ENCODE results near the gene GP1BB. TPM values are rescaled to one million over a fixed set of nuclear protein-coding genes. Genes with fewer than 3 reads are reported as not detected.

The GP1BB gene
- total and polyA plus RNA-seq, 2 experiments from 2014 or later, result 4.9 to 10.2 TPM

DNA sequence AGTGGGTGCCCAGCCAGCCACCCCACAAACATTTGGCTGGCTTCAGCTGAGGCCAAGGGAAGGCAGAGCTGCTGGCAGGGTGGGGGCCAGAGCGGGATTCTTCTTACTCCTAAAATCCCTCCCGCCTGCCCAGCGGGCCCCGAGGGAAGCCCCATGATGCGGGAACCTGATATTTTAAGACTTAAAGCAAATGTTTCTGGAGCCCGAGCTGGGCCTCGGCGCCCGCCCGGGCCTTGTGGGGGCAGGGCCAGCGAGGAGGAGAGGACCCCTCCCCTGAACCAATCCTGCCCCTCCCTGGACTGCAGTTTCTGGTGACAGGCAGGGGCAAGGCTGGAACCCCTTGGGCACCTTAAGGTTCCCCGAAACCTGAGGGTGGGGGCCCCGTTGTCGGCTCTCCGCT is 17.2 kb downstream of the GP1BB start:
- in situ Hi-C loops (cut with MboI), result no loop called here
- Histone ChIP-seq H3F3A (ENCODE audit: insufficient read depth) (no peaks in the 10 kb centered on the region), H2AFZ (no peak overlapping the region), H3K27me3 (replicated peaks; ENCODE audit: insufficient read depth) (no peaks in the 10 kb centered on the region), H3K9me3 (ENCODE audit: low read depth) (no peaks in the 10 kb centered on the region), H3K4me3 (no peak overlapping the region), H3K27ac (no peak overlapping the region), H4K20me1 (ENCODE audit: insufficient read depth) (no peaks in the 10 kb centered on the region), H3K4me2 (ENCODE audit: unreplicated experiment) (no peak overlapping the region), H3K9me2 (ENCODE audit: insufficient read depth) (no peaks in the 10 kb centered on the region), H3K4me1 (ENCODE audit: insufficient read depth) (no peaks in the 10 kb centered on the region), H3K79me2 (ENCODE audit: insufficient read depth) (no peaks in the 10 kb centered on the region), H3K36me3 (ENCODE audit: low read depth) (no peaks in the 10 kb centered on the region), H3K9ac (no peak overlapping the region)
- no peak for TF ChIP-seq EZH2phosphoT487 (IDR thresholded peaks at IDR 0.05; ENCODE audit: insufficient read depth, low read depth)
- no peak for TF ChIP-seq EZH2 (IDR thresholded peaks at IDR 0.05; ENCODE audit: insufficient read depth, poor library complexity, severe bottlenecking)
- 82 to 90% methylated on average over 11 to 15 of the region's 15 CpGs for WGBS, 2 experiments (ENCODE audit: low coverage in 1 of 2, low lambda C conversion rate in 2 of 2, missing lambda C conversion rate in 2 of 2)
- DNase-seq, result no peak

DNA sequence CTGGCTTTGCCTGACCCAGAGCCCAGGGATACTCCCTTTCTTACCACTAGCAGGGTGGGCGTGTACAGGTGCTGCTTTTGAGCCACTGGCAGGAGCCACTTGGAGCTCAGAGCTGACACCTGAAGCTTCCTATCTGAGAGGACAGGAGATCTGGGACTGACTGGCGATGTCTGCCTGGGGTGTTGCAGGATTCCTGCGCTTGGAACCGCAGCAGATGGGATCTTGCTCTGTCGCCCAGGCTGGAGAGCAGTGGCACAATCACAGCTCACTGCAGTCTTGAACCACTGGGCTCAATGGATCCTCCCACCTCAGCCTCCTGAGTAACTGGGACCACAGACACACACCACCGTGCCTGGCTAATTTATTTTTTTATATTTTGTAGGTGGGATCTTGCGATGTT is 17.7 kb downstream of the GP1BB start:
- no peaks in the 10 kb centered on the region for H3K9me3 ChIP-seq (ENCODE audit: low read depth)
- no peak for DNase-seq
- H3K79me2 ChIP-seq (ENCODE audit: insufficient read depth), result no peaks in the 10 kb centered on the region
- H3K27ac ChIP-seq, result no peak overlapping the region
- H2AFZ ChIP-seq, result no peak overlapping the region
- no peak overlapping the region for H3K4me3 ChIP-seq
- TF ChIP-seq EZH2 (IDR thresholded peaks at IDR 0.05; ENCODE audit: insufficient read depth, poor library complexity, severe bottlenecking) (no peak), EZH2phosphoT487 (IDR thresholded peaks at IDR 0.05; ENCODE audit: insufficient read depth, low read depth) (no peak)
- no peak overlapping the region for H3K9ac ChIP-seq
- no peaks in the 10 kb centered on the region for H3K4me1 ChIP-seq (ENCODE audit: insufficient read depth)
- WGBS, 2 experiments (ENCODE audit: low coverage in 1 of 2, low lambda C conversion rate in 2 of 2, missing lambda C conversion rate in 2 of 2), result 89 to 90% methylated on average over 7 of the region's 7 CpGs
- H3F3A ChIP-seq (ENCODE audit: insufficient read depth), result no peaks in the 10 kb centered on the region
- H3K36me3 ChIP-seq (ENCODE audit: low read depth), result no peaks in the 10 kb centered on the region
- no peaks in the 10 kb centered on the region for H3K9me2 ChIP-seq (ENCODE audit: insufficient read depth)
- in situ Hi-C loops (cut with MboI), result no loop called here
- no peaks in the 10 kb centered on the region for H4K20me1 ChIP-seq (ENCODE audit: insufficient read depth)
- no peaks in the 10 kb centered on the region for H3K27me3 ChIP-seq (replicated peaks; ENCODE audit: insufficient read depth)
- no peak overlapping the region for H3K4me2 ChIP-seq (ENCODE audit: unreplicated experiment)

- in situ Hi-C loops (cut with MboI), result no loop called here
- 87% methylated on average over 21 of the region's 21 CpGs for WGBS, 2 experiments (ENCODE audit: low coverage in 1 of 2, low lambda C conversion rate in 2 of 2, missing lambda C conversion rate in 2 of 2)
These were observed 19.1 kb downstream of the GP1BB start for GRCh38 chr22:19742160-19743066.

DNA sequence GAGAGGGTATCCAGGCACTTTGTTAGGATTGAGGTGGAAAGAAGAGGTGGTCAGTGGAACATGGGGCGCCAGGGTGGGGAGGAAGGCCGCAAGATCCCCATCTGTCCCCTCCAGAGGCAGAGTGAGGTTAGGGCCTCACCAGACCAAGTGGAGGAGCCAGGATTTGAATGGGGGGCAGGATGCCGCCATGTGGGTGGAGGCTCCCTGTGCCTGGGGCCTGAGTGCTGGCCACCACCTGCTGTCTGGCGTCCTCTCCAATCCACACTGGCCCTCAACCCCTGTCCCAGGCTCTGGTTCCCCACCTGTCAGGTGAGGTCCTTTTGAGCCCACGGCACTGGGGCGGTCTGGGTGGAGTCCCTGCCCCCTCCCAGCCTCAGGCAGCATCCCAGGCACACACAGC is 19.7 kb downstream of the GP1BB start:
- H3K27me3 ChIP-seq (replicated peaks; ENCODE audit: insufficient read depth), result no peaks in the 10 kb centered on the region
- H4K20me1 ChIP-seq (ENCODE audit: insufficient read depth), result no peaks in the 10 kb centered on the region
- H3F3A ChIP-seq (ENCODE audit: insufficient read depth), result no peaks in the 10 kb centered on the region
- no peak overlapping the region for H2AFZ ChIP-seq
- DNase-seq, result no peak
- TF ChIP-seq EZH2phosphoT487 (IDR thresholded peaks at IDR 0.05; ENCODE audit: insufficient read depth, low read depth) (no peak), EZH2 (IDR thresholded peaks at IDR 0.05; ENCODE audit: insufficient read depth, poor library complexity, severe bottlenecking) (no peak)
- no peaks in the 10 kb centered on the region for H3K9me2 ChIP-seq (ENCODE audit: insufficient read depth)
- no peak overlapping the region for H3K9ac ChIP-seq
- H3K4me1 ChIP-seq (ENCODE audit: insufficient read depth), result no peaks in the 10 kb centered on the region
- in situ Hi-C loops (cut with MboI), result no loop called here
- no peak overlapping the region for H3K4me2 ChIP-seq (ENCODE audit: unreplicated experiment)
- no peak overlapping the region for H3K27ac ChIP-seq
- no peak overlapping the region for H3K4me3 ChIP-seq
- no peaks in the 10 kb centered on the region for H3K79me2 ChIP-seq (ENCODE audit: insufficient read depth)
- WGBS, 2 experiments (ENCODE audit: low coverage in 1 of 2, low lambda C conversion rate in 2 of 2, missing lambda C conversion rate in 2 of 2), result 87 to 88% methylated on average over 4 to 6 of the region's 6 CpGs
- H3K36me3 ChIP-seq (ENCODE audit: low read depth), result no peaks in the 10 kb centered on the region
- H3K9me3 ChIP-seq (ENCODE audit: low read depth), result no peaks in the 10 kb centered on the region

More at GRCh38 chr22:19742160-19743066, 19.1 kb downstream of the GP1BB start:
- H3K9me2 ChIP-seq (ENCODE audit: insufficient read depth), result no peaks in the 10 kb centered on the region
- DNase-seq, result no peak
- H3K27me3 ChIP-seq (replicated peaks; ENCODE audit: insufficient read depth), result no peaks in the 10 kb centered on the region
- no peaks in the 10 kb centered on the region for H3K36me3 ChIP-seq (ENCODE audit: low read depth)
- no peak overlapping the region for H3K9ac ChIP-seq
- no peaks in the 10 kb centered on the region for H3K79me2 ChIP-seq (ENCODE audit: insufficient read depth)
- no peaks in the 10 kb centered on the region for H3K9me3 ChIP-seq (ENCODE audit: low read depth)
- no peaks in the 10 kb centered on the region for H4K20me1 ChIP-seq (ENCODE audit: insufficient read depth)
- H3K27ac ChIP-seq, result no peak overlapping the region
- no peak overlapping the region for H3K4me3 ChIP-seq
- no peak overlapping the region for H3K4me2 ChIP-seq (ENCODE audit: unreplicated experiment)
- H2AFZ ChIP-seq, result no peak overlapping the region
- H3K4me1 ChIP-seq (ENCODE audit: insufficient read depth), result no peaks in the 10 kb centered on the region
- TF ChIP-seq EZH2 (IDR thresholded peaks at IDR 0.05; ENCODE audit: insufficient read depth, poor library complexity, severe bottlenecking) (no peak), EZH2phosphoT487 (IDR thresholded peaks at IDR 0.05; ENCODE audit: insufficient read depth, low read depth) (no peak)
- H3F3A ChIP-seq (ENCODE audit: insufficient read depth), result no peaks in the 10 kb centered on the region
